GM11168 (cell line): ENCODE measurements around the gene TECTB.

ENCODE experiments used
- in situ Hi-C: fragments of 300-500 bp; cut with MboI; formaldehyde crosslinking; loops from one replicate; pipeline ENCODE4 v1.12.0; 2022; ENCODE audit warnings: low sequenced_read_pairs; ENCODE audit not compliant: unreplicated experiment

The TECTB gene

GRCh38 chr10:112304267-112304859 lies 21.2 kb downstream of the TECTB start:
- in situ Hi-C loops, result no loop called here

DNA sequence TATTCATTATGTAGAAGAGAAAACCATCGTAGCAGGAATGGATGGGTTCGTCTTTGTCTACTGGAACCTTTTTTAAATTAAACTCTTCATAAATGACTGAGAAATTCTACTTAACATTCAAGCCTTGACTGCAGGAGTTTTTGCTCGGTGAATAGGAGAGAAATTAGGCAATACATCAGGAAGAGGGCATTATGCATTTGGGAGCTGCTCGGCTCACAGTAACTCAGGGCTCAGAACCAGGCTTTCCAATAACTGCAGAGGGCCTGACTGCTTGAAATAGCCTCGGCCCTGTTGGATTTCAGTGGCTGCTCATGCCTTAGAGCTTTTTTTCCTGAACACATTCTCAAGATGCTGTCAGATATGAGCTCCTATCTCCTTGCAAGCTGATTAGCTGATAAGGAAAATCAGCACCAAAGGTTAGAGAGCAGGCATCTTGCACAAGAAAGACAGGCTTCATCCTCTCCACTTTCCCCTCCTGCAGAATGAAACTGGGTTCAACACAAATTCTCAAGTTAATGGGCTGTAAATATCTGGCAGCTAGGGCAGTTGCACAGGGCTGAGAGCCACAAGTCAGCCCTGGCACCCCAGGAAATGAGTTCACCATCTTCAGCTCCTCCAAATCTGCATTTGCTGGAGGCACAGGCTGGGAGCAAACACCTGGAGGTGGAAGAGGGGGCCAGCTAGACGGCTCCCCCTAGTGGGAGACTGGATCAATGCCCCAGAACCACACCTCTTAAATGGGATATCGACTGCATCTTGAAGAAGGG lies 24.3 kb downstream of the TECTB start:
- in situ Hi-C loops, result no loop called here

GRCh38 chr10:112308125-112308502 lies 24.9 kb downstream of the TECTB start:
- in situ Hi-C loops, result no loop called here

DNA sequence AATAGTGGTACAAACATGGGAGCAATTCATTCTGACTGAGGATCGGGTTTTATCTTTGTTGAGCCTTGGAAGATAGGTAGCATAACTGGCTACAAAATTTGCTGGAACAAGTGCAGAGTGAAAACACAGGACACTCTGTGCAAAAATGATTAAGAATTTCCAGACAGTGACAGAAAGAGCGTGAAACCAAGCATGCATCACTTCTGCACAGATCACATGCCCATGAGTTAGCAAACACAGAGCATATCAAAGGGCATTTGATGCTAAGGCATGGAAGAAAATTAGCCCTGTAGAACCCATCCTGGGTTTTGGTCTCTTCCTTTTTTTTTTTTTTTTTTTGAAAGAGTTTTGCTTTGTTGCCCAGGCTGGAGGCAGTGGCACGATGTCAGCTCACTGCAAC lies 28.3 kb downstream of the TECTB start:
- in situ Hi-C loops, result no loop called here

DNA sequence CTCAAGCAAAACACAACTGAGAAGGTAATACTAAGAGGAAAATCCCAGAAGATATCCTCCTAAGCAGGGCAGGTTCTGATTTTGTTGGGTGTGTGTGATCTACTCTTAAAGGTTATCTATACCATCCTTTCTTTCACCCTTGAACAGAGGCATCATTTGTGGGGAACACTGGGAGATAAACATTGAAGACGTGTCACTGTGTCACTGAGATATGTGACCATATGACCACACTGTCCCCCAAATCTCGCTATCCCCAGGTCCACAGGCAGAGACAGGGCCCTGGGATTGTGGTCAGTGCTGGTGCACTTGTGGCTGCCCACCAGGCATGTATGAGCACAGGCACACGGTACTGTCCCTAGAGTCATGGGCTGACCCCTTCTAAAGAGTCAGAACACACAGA lies 30.0 kb downstream of the TECTB start:
- in situ Hi-C loops, result no loop called here

DNA sequence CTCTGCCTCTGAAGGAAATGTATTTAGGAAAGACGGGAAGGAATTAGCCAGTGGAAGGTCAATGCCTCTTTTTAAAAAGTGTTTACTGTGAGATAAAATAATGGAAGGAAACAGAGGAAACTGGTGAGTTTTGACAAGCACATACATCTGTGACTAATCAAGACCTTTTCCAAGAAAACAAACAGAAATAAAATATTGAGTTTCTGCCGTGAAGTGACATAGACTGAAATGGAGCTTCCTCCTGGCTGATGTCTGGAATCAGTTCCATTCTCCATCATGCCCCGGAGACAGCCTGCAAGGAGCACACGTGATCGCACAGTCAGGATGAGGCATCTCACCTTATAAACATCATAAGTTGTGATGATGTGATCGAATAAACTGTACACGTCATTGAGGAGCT lies 30.7 kb downstream of the TECTB start:
- in situ Hi-C loops, result no loop called here

DNA sequence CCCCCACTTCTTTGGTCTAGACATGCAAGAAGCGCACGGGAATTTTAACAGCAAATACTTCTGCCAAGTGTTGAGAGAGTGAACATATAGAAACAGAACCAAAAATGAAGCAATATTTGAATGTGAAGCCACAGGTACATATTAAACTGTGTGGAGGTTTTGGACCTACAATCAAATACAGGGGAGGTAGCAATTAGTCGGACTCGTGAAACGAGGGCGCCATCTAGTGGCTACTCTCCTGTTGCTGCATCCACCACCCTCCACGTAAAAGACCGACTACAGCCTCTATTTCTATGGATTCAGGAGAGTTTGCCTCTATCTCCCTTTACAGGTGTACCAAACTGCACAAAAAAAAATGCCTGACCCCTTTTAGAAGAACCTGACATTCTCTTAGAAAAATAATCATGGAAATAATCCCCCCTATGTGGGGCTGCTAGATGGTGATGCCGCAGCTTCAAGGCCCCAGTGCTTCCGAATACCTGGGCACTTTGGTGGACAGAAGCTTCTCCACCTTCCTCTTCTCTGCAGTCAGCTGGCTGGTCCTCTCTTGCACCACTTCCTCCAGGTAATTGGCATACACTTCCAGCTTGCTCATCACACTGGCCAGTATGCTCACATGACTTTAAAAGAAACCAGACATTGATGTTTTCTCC lies 31.7 kb downstream of the TECTB start:
- in situ Hi-C loops, result no loop called here

DNA sequence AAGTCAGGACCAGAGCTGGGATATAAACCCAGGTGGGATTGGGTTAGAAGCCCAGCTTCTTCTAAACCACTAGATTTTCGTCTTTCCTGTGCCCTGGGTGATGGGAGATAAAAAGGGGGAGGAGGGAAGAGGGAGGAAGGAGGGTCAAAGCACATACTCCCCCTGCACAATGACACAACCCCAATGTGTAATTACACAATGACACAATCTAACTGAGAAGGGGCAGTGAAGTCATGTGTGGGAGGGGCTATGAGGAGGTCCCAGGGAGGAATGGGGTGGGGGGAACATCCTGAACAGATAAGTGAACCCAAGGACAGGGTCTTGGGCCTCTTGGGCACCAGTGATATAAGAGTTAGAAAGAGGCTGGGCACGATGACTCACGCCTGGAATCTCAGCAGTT lies 44.5 kb downstream of the TECTB start:
- in situ Hi-C loops, result no loop called here

DNA sequence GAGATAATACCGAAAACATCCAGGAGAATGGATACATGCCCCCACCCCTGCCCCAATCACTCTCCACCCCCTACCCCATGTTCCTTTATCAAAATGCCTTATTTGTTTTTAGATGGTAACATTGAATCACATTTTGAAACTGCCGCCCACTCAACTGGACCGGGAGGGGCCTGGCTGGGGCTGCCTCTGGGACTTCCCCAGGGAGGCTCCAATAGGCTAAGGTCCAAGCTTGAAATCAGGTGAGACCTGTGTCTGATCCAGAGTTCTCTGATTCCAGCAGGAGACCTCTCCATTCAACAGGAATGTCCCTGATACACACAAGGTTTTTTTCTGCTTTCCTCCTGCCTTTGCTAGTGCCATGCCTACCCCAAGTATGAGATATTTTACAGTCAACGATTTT lies 47.0 kb downstream of the TECTB start:
- in situ Hi-C loops, result no loop called here

DNA sequence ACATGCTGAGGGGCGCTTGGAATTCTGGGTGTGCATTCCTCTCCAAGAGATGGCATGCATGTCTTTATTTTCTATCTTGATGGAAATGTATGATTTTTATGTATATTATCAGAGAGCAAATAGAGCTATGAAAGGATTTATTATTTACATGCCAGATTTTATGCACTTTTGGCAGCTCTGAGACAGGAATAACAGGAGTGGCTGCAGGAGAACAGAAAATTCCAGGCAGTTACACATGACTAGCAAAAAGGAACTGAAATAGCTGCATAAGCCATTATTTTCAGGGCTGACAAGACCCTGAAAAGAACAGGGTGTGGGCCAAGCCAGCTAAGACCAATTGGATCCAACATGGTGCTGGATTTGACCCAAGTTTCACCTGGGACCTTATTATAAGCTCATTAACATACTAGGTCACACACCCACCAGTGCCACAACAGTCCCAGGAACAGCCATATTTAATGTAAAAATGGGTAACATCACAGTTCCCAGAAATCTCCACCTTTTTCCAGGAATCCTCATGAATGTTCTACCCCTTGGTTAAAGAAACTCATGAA lies 47.5 kb downstream of the TECTB start:
- in situ Hi-C loops, result no loop called here

DNA sequence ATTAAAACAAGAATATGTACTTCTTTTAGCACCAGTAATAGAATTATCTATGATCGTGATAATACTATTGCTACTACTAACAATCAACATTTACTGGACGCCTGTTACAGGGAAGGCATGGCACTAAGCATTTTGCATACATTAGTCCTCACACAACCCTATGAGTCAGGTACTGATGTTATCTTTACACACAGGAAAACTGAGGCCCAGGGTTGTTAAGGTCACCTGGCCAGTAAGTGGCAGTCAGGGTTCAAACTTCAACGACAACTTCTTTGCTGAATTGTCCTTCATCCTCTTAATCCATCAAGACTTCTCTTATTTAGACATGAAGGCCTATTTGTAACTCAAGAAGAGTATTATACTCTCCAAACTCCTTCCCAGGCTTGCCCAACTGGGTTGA lies 48.8 kb downstream of the TECTB start:
- in situ Hi-C loops, result no loop called here

GRCh38 chr10:112332509-112333228 lies 49.5 kb downstream of the TECTB start:
- in situ Hi-C loops, result no loop called here

DNA sequence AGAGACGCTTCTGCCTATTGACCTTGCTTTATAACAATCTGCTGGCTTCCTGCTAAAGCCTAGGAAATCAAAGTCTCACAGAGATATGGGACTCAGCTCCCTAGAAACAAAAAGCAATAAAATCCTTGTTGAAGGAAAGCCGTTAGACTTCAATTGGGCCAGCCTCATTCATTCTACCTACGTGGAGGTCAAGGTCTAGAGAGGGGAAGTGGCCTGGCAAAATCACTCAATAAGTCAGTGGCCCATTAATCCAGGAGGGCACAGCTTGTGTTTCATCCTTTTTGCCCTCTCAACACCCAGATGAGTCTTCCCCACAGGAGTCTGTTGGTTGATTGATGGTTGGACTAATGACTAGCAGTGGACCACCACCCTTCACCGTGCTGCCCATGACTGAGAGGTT lies 50.3 kb downstream of the TECTB start:
- in situ Hi-C loops, result no loop called here

DNA sequence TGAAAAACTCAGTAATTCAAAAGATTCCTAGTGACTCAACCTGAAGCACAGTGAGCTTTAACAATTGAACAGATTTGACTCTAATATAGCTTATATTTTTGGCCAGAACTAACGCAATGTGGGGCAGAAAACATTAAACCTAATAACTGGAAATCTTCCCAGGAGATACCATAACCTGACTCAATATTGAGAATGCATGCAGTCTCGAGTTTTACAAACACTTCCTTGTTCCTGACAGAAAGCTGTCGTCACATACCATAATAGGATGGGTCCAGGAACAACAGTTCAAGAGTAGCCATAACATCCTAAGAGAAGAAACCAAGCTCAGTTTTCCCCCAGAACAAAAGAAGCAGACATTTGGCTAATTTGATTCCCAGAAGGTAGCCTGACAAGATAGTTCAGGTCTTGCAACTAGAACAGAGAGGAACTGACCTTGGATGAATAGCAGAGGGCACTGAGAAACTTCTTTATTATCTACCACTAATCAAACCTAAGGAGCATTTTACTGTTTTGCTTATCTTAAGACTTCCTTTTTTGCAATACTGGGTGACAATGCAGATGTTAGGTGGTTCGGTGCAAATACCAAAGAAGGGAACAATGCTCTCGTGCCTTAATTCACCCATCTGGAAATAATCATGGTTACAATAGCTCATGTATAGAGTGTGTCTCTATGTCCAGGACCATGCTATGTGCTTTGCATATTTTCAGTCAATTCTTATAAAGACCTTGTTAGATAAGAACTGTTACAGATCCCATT lies 52.1 kb downstream of the TECTB start:
- in situ Hi-C loops, result no loop called here

DNA sequence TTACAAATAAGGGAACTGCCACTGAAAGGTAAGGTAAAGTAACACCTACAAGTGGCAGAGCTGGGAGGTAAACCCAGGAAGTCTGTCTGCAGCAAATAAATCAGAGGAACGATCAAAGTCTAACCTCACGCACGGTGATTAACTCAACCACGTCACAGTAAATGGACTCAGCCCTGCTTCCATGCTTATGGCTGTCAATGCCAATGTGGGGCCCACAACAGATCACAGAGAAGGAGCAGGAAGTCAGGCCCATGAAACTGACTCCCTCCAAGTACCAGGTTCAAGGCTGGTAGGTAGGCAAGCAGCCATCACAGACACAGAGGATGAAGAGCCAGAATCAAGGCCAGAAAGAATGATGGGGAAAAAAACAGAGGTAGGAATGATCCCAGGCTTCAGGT lies 52.7 kb downstream of the TECTB start:
- in situ Hi-C loops, result no loop called here

- in situ Hi-C loops, result no loop called here
Measured at GRCh38 chr10:112336556-112337201, 53.5 kb downstream of the TECTB start.

DNA sequence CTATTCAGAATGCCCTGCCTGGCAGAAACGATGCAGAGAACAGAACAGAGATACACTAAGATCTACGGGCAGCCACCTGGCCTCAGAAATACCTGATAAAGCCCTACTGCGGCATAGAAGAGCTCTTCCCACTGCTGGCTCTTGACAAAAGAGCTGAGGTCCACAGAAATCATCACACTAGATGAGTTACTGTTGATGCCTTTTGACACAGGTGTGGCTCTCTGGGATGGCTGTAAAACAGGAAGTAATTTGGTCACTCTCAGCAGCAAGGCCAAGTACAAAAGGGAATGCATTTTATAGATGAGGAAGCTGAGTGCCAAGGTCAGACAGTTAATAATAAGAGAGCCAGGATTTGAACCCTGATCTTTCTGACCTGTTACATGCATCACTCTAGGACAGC lies 55.8 kb downstream of the TECTB start:
- in situ Hi-C loops, result no loop called here

GRCh38 chr10:112340601-112341000 lies 57.4 kb downstream of the TECTB start:
- in situ Hi-C loops, result no loop called here

- in situ Hi-C loops, result no loop called here
Measured at GRCh38 chr10:112343056-112343806, 60.0 kb downstream of the TECTB start.
